Transverse colon (tissue), 4 donors: Measurements from ENCODE around the gene MTHFD2L.
"Not testable (repeated sequence)": the region's sequence is repeated elsewhere in the genome, so short reads cannot be mapped to it uniquely, and the experiment has no call there.

Experiments
- EP300 ChIP-seq: sonication (generic); formaldehyde crosslinking; IDR thresholded peaks from one replicate; pipeline ENCODE4 v1.6.1; 2017; ENCODE audit warnings: antibody characterized with exemption, low read depth
- POLR2AphosphoS5 ChIP-seq, 3 donors: sonication (generic); formaldehyde crosslinking; IDR thresholded peaks; one replicate each; pipeline ENCODE4 v1.6.1; 2016; ENCODE audit warnings: antibody characterized with exemption in 3 of 3
- TF ChIP-seq, protein P1 (sequence below), 5 experiments: fragments of 200-600 bp in 3 of 5; fragments of 450-650 bp in 2 of 5; sonication (generic) in 3 of 5; IDR thresholded peaks; 1 replicate in 2 of 5; 2 replicates in 3 of 5; pipeline ENCODE4 v1.5.1; 2016 to 2017; ENCODE audit warnings: antibody characterized with exemption in 5 of 5, inconsistent platforms in 3 of 5, mild to moderate bottlenecking in 2 of 5, moderate library complexity in 1 of 5

DNA sequence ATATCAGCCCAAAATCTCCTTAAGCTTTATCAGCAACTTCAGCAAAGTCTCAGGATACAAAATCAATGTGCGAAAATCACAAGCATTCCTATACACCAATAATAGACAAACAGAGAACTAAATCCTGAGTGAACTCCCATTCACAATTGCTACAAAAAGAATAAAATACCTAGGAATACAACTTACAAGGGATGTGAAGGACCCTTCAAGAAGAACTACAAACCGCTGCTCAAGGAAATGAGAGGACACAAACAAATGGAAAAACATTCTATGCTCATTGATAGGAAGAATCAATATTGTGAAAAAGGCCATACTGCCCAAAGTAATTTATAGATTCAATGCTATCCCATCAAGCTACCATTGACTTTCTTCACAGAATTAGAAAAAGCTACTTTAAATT lies 27.1 kb upstream of the MTHFD2L start:
- TF ChIP-seq, protein P1, sequence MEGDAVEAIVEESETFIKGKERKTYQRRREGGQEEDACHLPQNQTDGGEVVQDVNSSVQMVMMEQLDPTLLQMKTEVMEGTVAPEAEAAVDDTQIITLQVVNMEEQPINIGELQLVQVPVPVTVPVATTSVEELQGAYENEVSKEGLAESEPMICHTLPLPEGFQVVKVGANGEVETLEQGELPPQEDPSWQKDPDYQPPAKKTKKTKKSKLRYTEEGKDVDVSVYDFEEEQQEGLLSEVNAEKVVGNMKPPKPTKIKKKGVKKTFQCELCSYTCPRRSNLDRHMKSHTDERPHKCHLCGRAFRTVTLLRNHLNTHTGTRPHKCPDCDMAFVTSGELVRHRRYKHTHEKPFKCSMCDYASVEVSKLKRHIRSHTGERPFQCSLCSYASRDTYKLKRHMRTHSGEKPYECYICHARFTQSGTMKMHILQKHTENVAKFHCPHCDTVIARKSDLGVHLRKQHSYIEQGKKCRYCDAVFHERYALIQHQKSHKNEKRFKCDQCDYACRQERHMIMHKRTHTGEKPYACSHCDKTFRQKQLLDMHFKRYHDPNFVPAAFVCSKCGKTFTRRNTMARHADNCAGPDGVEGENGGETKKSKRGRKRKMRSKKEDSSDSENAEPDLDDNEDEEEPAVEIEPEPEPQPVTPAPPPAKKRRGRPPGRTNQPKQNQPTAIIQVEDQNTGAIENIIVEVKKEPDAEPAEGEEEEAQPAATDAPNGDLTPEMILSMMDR (IDR thresholded peaks at IDR 0.05), result not testable (repeated sequence)
- not testable (repeated sequence) for TF ChIP-seq POLR2AphosphoS5 (IDR thresholded peaks at IDR 0.05); EP300
